ENCODE measurements around the gene IMP4.

Gene IMP4

DNA sequence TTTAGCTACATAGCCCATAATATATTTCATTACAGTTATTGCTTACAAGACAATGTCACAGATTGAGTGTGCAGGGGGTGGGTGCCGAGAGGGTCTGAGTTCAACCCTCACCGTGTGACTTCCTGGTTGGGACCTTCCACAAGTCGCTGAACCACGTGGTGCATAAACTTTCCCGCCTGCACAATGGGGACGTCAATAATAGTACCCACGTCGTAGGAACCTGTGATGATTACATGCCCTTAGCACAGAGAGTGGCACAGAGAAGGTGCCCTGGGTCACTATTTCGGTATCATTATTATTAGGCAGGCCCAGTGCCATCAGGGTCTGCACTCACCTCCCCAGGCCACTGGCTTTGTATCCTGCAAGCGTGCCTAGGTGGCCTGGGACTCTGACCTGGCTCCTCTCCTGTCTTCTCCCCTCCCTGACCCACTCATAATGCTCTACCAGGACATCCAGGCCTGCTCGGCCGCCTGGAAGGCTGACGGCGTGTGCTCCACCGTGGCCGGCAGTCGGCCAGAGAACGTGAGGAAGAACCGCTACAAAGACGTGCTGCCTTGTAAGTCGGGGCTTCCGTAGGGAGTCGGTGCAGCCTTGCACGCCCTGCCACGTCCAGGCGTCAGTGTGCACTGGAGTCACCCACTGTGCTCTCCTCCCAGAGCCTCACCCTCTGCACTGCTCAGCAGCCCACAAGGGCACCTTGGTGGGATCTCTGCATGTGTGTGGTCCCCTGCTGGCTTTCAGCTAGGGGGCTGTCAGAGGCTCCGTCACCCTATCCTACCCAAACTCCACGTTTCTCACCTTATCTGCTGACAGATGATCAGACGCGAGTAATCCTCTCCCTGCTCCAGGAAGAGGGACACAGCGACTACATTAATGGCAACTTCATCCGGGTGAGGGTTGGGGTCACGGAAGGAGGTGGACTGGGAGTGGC lies 16.0 kb downstream of the IMP4 start:
- no peak for DNase-seq

DNA sequence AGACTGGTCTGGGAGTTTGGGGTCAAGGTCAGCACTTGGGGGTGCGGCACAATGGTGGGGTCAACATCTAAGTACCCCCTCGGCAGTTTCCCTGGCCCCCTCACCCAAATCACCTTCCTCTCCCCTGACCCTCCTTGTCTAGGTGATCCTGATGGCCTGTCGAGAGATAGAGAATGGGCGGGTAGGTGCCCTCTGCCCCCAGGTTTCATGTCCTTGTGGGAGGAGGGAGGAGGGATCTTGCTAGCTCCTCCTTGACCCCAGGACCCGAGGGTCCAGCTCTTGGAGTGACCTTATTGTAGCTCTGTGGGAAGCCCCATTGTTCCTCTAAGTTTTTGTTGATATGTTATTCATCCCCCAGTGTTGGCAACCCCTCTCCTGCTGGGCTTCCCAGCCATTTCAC lies 16.8 kb downstream of the IMP4 start:
- no peak for DNase-seq

DNA sequence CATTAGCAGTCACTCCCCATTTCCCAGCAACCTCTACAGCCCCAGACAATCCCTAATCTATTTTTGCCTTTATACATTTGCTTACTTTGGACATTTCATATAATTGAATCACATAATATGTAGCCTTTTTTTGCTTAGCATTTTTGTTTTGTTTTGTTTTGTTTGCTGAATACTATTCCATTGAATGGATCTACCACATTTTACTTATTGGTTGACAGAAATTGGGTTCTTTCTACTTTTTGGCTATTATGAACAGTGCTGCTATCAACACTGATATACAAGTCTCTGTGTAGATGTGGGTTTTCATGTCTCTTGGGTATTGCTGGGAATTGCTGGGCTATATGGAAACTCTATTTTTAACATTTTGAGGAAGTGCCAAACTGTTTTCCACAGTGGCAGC lies 20.8 kb downstream of the IMP4 start:
- DNase-seq, result no peak

DNA sequence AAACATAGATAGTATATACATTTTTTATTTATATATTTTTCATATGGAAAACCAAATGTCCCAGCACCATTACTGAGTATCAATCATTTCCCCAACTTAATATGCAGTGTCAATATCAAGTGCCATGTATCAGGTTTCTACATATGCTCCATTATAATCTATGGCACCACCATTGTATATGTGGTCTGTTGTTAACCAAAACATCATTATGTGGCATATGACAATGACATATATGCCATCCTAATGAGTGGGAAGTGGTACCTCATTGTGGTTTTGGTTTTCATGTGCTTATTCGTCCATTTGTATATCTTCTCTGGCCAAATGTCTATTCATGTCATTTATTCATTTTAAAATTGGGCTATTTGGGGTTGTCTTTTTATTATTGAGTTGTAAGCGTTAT lies 22.4 kb downstream of the IMP4 start:
- DNase-seq, result no peak

DNA sequence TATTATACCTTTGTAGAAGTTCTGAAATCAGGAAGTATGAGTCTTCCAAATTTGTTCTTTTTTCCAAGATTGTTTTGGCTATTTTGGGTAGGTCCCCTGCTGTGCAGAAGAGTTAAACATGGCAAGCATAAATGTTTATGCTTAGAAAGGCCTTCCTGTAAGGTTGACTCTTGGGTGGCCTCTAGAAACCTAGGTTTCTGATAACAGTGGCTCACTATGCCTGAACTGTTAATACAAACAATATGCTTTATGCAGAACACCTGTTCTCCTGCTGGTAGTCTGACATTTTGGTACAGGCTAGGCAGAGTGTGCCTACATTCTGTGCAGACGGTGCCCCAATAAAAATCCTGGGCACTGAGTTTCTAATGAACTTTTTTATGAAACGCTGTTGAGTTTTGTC lies 23.3 kb downstream of the IMP4 start:
- DNase-seq, result no peak

DNA sequence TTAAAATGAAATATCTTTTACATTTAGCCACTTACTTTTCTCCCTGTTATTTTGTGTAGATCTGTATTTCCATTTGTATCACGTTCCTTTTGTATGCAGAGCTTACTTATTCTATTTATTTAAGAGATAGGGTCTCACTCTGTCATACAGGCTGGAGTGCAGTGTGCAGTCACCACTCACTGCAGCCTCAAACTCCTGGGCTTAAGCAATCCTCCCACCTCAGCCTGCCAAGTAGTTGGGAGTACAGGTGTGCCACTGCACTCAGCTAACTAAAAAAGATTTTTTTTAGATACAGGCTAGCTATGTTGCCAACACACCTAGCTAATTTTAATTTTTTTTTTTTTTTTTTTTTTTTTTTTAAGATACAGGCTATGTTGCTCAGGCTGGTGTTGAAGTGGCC lies 24.0 kb downstream of the IMP4 start:
- DNase-seq, result no peak

DNA sequence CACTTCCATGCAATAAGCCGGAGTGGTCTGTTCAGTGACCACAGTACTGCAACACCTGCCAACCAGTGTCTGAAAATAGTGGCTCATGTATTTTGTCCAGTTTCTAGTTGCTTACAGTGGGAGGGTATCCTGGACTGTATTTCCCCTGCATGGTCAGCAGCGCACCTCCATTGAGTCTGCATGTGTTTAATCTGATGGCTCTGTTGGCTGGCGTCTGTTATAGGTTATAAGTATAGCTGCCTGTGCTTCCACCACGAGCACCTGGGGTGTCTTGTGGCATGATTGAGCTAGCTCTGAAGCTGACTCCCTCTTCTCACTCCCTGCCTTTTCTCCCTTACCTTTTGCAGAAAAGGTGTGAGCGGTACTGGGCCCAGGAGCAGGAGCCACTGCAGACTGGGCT lies 26.1 kb downstream of the IMP4 start:
- no peak for DNase-seq

DNA sequence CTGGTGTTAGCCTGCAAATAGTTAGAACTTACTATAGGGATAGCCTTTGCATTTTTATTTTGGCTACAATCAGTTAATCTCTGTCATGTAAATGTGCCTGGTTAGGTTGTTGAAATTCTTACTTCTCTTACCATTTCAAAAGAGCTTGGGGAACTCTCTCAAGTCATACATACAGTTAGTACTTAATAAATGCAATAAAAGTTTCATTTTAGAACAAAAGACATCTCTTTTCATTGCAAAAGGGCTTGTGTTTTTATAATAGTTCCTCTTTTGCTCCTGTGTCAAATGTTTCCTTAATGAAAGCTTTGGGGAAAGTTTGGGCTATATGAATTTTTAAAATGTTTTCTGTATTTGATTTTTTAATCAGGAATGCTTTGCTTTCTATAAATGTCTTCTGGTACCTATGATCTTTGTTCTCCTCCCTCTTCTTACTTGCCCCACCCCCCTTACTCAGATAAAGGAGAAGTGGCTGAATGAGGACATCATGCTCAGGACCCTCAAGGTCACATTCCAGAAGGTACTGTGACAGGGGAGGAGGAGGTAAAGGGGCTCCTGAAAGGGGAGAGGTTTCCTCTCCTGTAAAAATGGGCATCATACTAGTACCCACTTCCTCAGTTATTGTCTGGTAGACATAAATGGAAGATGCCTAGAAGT lies 26.7 kb downstream of the IMP4 start:
- peak; percentile 22 to 30 for DNase-seq

DNA sequence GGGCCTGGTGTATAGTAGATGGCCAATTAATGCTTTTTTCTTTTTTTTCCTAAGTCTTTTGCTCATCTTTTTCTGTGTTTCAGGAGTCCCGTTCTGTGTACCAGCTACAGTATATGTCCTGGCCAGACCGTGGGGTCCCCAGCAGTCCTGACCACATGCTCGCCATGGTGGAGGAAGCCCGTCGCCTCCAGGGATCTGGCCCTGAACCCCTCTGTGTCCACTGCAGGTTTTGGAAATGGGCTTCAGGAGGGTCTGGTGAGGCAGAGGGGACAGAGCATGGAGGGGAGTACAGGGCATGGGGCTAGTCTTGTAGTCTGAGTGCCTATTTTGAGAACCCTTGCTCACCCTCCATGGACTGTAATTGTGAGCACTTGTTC lies 27.3 kb downstream of the IMP4 start:
- DNase-seq, result no peak

DNA sequence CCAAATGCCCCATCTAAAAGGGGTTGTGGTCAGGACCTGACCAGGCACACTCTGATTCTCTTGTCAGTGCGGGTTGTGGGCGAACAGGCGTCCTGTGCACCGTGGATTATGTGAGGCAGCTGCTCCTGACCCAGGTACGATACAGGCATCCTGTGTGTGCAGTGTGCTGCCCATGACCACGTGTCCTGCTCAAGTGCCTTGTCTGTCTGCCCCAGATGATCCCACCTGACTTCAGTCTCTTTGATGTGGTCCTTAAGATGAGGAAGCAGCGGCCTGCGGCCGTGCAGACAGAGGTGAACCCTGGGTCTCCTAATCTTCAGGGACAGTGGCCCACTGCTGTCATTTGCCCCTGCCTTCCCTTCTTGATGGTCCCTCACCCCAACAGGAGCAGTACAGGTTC lies 27.8 kb downstream of the IMP4 start:
- no peak for DNase-seq

DNA sequence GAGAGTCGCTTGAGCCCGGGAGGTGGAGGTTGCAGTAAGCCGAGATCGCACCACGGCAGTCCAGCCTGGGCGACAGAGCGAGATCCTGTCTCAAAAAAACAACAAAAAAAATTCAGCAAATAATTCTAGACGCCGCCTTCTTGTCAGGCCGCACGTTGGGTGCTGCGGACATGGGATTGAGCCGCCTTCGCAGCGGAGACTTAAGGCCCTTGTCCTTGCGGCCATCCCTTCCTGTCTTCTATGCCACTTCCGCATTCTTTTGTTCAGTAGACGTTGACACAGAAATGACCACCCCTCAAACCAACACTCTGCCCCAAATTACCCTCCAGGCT lies 29.0 kb downstream of the IMP4 start:
- peak; percentile 58 to 69 for DNase-seq

DNA sequence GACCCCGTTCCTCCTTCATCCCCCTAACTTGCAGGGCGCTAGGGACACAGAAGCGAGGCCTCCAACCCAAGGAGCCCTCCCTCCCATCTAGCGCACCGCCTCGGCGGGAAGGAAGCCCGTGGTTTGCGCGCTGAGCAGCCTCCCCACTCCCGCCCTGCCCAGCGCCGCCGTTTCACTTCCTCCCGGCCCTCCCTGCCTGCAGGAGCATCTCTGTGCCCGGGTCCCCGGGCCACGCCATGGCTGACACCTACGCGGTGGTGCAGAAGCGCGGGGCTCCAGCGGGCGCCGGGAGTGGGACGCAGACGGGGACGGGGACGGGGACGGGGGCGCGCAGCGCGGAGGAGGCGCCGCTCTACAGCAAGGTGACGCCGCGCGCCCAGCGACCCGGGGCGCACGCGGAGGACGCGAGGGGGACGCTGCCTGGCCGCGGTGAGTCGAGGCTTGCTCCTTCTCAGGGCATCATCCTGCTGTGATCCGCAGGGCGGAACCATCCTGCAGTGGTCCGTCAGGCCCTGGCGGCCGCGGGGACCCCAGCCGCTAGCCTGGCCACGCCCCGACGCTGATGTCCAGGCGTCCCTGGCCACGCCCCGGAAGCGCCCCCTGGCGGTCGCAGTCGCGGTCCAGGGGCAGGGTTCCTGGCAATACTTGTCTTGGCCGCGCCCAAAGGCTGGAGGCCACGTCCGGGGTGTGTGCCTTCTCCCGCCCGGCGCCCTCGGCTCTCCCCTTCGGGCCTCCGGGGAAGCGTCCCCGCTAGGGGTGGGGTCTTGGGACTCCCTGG lies 29.5 kb downstream of the IMP4 start:
- DNase-seq, result peak; percentile 52 to 54

DNA sequence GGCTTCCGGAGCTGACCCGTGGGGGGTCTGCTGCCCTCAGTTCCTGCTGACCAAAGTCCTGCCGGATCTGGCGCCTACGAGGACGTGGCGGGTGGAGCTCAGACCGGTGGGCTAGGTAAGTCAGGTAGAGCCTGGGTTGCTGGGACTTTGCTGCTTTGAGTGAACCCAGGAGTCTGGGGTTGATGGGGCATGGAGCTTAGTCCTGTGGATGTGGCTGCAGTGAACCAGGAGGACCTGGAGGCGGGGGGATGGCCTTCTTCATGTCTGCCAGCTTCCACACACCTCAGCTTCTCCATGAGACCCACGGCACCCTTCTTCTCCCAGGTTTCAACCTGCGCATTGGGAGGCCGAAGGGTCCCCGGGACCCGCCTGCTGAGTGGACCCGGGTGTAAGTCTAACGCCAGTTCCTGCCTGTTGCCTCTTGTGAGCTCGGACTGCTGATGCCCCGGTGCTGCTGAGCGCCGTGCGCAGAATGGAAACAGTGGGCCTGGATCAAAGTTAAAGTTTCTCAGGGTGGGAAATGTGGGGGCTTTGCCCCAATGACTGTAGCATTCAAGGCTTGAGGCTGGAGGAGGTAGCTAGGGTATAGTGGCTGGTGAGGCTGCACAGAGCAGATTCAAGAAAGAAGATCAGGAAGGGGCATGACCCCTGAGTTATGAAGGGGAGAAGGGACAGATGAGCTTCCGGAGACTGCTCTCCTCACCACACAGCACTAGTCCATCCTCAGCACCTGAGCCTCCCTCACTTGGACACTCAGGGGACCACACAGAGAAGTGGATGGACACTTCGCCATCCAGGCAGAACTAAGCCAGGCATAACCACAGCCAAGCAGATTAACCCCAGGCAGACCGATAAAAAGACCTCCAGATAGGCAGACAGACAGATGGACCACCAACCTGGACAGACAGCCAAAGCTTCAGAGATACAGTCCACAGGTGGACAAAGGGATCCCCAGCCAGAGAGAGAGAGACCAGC lies 30.4 kb downstream of the IMP4 start:
- DNase-seq, result no peak

DNA sequence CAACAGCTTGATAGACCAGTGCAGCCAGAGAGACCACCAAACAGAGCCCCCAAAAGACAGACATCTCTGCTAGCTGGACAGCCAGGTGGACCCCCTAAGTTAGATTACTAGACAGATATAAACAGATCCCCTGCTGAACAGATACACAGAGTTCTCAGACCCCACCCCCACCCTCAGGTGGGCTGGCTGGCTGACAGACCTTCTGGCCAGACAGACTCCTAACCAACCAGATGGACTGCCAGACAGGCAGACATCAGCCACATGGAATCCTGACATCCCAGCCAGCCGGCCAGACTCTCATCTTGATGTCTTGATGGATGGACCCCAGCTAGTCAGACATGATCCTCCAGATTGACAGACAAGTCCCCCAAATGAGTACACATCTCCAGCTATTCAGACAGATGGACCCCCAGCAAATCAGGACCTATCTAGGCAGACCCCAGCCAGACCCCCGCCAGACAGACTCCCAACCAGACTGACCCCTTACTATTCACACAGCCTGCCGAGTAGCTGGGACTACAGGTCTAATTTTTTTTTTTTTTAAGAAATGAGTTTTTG lies 31.2 kb downstream of the IMP4 start:
- no peak for DNase-seq

DNA sequence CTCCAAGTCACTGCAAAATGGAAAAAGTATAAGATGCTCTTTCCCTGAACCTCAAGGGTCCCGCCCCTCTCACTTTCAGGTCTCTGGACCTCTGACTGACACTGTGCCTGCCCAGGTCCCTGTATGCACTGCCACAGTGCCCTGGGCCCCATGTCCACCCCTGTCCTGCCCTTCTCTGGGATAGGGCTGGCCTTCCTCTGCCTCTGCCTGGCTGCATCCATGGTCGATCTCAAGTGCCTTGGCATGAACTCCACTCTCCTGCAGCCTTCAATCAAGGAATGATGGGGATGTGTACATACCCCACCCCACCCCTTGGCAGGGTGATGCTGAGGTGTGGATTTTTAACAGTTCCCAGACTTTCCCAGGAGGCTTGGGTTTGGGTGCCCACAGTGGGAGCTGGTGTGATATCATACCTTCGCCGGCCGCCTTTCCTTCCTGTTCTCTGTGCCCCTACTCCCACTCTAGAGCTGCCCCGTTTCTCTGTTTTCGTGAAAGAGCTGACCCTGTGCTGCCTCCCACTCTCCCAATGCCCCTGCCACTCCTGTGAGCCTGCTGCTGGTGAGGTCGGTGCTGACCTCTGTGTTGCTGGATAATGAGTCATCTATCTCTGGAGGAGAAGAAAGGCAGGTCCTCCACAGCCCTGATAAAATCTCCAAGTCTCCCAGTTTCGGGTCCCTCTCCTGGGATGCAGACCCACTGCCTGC lies 32.0 kb downstream of the IMP4 start:
- DNase-seq, result no peak

DNA sequence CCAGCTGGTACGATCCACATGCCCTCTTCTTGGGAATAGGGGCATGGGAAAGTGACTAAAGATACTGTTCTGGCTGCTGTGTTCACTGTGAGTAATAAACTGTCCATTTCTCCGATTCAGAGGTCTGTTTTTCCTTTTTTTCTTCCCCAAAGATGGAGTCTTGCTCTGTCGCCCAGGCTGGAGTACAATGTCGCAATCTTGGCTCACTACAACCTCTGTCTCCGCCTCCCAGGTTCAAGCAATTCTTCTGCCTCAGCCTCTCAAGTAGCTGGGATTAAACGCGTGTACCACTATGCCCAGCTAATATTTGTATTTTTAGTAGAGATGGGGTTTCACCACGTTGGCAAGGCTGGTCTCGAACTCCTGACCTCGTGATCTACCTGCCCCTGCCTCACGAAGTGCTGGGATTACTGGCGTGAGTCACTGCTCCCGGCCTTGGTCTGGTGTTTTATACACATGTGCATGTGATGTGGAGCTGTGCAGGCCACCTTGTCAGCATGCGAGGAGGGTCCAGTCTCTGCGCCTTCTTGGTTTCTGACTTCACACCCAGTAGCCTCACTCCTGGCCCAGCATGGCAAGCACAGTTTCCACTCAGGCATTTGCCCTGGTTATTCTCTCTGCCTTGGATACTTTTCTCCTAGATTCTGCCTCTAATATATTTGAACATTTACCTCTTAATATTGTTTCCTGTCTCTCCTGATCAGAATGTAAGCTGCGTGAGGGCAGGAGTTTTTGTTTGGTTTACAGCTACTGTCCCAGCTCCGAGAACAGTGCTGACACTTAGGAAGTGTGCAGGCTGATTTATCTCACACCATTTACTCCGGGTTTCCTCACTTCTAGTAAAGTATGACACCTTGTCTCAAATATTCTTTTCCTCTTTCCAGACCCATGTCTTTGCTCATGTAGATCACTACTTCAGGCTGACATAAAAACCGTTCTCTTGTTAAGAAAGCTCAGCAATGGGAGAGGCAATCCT lies 32.9 kb downstream of the IMP4 start:
- DNase-seq, result no peak

DNA sequence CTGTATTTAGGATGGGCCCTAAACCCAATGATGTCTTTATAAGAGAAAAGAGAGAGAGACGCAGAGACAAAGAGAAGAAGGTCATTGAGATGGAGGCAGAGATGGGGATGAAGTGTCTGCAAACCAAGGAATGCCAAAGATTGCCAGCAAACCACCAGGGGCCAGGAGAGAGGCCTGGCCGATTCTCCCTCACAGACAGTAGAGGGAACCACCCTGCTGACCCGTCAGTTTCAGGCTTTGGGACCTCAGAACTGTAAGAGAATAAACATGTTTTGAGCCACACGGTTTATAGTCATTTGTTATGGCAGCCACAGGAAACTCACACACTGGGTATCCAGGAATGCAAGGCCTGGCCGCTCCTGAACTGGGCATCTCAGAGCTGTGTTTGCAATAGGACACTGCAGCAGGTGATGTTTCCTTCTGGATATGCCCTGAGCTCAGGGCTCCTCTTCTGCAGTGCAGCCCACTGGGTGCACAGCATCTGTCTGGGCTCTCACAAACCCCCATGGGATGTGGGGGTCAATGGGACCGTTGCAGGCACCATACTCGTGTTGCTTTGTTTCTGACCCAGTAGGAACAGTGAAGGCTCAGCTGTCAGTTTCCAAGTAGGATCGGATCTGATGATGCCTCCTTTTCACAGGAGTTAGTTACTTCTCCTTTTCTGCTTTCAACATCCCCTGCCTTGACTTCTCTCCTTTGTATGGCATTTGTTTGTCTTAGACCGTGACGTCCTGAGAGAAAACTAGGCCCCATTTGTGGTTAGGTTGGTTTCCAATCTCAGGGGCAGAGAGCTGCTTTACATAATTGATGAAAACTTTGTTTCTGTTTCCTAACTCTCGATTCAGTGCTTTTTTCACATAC lies 34.0 kb downstream of the IMP4 start:
- DNase-seq, result no peak

DNA sequence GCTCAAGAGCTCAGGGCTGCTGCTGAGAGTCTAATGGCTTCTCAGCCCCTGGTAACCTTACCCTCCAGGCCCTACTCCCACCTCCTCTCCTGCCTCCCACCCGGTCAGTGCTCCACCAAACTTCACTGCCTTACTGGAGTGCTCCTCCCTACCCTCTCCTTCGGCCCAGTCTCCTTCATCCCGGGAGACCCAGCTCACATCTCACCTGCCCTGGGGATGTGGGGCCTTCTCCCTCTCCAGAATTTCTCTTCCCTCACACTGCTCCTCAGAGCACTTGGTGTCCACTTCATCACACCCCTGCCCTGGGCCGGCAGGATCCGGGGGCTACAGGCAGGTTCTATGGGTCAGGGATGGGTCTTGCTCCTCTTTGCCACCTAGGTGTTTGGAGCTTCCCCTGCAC lies 34.8 kb downstream of the IMP4 start:
- no peak for DNase-seq

DNA sequence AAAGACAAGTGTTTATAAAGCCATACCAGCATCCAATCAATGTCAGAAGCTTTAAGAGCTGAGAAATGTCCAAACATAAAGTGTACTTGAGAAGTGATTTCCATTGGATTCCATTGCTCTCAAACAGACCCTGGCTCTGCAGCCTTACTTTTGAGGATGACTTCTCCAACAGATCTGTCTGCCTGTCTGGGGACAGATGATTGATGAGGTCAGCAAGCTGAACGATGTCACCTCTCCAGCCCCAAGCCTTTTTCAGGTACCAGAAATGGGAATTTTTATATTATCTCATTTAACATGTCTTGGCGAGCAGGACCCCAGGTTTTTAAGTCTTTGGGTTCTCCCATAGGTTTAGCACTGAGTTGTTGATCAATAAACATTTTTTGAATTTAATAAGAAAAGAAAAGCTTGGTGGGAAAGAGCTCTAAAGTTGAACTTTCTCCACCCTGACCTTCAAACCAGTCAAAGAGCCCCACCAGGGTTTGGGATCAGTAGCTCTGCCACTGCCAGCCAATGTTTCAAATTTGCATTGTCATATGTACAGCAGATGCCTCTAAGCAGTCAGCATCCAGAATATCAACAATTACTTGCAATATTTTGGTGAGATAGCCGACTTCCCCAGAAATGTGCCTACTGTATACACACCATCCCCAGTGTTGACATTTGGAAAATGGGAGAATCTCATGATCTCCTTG lies 35.7 kb downstream of the IMP4 start:
- no peak for DNase-seq
